IPS DF 19.7 (cell line): Measurements from ENCODE around the gene CRB3.
"Not testable (repeated sequence)": the region's sequence is repeated elsewhere in the genome, so short reads cannot be mapped to it uniquely, and the experiment has no call there.

Experiments
- DNase-seq: peaks from one replicate; pipeline ENCODE4 v3.0.0-alpha.2; 2013; ENCODE audit warnings: low read depth, low spot score

The CRB3 gene

DNA sequence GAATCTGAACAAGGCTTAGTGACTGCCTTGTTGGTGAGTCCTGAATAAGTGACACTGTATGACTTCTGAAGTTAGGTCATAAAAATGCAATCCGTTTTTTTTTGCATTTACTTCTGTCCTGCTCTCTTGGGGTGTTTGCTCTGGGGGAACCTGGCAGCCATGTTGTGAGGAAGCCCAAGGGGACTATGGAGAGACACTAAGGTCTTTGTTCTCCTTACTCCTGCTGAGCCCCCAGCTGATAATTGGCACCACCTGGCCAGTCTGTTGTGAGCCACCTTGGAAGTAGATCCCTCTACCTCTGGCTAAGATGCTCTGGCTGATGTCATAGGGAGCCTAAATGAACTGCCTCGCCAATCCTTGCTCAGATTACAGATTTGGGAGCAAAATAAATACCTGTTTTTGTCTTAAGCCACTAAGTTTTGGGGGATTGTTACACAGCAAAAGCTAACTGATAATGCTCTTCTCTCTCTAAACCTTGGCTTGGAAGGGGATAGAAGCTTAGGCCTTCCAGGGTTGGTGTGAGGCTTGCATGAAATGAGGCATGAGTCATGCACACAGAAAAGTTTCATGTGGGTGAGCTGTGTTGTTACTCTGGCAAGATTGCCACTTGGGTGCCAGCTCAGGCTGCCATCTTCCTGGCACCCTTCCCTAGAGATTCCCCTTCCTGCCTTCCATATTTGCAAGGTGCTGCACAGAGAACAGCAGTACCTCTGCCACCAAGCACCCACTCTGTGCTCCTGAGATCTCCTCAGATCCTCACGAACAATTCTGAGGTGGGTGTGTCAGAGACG lies 27.9 kb downstream of the CRB3 start:
- DNase-seq, result no peak

DNA sequence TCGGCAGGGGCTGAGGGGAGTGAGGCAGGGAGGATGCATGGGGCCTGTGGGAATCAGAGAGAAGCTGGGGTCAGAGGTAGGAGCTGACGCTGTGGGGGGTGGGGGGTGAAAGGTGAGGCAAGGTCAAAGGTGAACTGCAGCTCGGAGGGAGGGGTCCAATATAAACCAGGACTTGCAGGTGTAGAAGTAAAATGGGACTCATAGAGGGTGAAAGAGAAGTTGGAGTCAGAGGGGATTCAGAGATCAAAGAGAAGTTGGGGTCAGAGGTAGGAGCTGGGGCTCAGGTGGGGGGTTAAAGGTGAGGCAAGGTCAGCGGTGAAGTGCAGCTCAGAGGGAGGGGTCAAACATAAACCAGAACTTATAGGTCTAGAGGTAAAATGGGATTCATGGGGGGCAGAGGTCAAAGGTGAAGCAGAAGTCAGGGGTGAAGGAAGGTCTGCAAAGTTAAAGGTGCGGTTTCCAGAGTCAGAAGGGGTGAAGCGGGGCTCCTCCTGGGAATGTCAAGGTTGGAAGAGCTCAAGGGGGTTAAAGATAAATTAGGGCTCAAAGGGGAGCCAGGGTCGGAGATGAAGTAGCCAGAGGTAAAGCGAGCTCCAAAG lies 30.5 kb downstream of the CRB3 start:
- no peak for DNase-seq

DNA sequence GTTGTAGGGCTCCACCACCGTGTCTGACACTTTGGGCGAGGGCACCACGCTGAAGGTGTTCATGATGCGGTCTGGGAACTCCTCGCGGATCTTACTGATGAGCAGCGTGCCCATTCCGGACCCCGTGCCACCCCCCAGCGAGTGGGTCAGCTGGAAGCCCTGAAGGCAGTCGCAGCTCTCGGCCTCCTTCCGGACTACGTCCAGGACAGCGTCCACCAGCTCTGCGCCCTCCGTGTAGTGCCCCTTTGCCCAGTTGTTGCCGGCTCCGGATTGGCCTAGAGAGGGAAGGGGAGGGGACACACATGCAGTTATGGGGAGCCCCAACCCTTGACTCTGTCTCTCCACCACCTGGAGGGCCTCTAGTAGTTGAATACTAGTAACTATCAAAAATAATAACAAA lies 31.9 kb downstream of the CRB3 start:
- DNase-seq, result no peak

DNA sequence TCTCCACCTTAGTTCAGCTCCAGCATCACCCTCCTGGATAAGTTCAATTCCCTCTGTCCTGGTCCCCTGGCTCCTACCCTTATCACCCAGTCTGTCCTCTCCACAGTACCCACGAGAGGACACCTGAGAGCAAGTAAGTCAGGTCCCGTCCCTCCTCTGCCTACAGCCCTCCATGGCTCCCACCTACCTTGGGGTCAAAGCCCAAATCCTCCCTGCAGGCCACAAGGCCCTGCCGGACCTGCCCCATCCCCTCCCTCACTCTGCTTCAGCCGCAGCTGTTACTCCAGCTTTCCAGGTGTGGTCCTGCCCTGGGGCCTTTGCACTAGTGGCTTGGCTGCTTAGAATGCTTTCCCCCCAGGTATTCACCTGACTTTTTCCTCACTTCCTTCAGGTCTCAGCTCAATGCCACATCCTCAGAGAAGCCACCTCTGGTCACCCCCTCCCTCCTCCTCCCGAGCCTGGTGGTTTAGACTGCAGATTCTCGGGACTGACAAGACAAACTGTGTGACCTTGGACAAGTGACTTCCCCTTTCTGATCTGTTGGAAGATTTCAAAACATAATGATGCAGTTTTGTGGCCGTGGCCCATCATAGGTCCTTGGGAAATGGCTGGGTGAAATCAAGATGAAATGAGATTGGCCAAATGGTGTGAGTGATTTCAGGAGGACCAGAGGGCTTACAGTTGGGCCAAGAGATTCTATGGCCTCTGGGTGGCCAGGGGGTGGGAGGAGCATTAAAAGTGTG lies 34.4 kb downstream of the CRB3 start:
- DNase-seq, result no peak

DNA sequence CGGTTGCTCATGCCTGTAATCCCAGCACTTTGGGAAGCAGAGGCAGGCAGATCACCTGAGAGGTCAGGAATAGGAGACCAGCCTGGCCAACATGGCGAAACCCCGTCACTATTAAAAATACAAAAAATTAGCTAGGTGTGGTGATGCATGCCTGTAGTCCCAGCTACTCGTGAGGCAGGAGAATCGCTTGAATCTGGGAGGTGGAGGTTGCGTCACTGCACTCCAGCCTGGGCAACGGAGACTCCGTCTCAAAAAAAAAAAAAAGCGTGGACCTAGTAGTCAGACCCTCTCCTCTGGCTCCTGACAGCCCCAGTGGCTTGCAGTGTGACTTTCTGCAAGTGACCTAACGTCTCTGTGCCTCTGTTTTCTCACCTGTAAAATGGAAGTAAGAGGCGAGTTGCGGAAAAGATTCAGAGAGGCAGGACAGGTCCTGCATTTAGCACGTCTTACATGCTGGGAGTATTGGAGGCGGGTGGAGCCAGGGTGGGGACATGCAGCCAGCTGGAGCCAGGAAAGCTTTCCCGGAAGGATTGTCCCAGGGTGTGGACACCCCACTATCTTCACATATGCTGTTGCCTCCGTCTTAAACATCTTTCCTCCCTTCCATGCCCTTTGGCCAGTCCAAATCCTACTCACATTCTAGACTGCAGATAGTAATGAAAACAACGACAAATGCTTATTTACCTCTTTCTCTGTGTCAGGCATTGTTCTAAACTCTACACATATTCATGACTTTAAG lies 35.1 kb downstream of the CRB3 start:
- DNase-seq, result no peak

DNA sequence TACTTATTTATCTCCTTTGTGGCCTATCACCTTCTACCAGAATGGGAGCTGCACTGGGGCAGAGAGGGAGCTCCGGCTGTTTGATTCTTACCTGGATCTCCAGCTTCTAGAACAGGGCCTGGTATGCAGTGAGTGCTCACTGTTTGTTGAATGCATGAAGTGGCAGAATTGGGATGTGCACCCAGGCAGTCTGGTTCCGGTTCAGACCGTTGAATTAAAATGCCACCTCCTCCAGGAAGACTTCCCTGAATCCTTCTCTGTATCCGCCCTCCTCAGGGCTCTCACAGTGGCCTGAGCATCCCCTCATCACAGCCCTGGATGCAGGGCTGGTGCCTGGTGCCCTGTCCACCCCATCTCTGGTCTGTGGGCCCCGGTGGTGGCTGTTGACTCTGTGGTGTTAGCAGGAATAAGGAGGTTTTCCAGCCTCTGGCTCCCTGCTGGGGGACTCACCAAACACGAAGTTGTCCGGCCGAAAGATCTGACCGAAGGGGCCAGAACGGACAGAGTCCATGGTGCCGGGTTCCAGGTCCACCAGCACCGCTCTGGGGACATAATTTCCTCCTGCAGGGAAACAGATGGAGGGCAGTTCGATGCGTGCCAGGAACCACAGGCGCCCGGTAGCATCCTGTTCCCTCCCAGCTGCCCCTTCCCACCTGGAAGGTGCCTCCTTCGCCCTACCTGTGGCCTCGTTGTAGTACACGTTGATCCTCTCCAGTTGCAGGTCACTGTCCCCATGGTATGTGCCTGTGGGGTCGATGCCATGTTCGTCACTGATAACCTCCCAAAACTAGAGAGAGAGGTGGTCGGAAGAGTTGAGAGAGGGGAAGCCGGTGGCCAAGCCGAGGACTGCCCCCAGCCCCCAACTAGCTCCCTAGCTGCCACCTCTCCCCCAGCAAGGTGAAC lies 37.0 kb downstream of the CRB3 start:
- no peak for DNase-seq

DNA sequence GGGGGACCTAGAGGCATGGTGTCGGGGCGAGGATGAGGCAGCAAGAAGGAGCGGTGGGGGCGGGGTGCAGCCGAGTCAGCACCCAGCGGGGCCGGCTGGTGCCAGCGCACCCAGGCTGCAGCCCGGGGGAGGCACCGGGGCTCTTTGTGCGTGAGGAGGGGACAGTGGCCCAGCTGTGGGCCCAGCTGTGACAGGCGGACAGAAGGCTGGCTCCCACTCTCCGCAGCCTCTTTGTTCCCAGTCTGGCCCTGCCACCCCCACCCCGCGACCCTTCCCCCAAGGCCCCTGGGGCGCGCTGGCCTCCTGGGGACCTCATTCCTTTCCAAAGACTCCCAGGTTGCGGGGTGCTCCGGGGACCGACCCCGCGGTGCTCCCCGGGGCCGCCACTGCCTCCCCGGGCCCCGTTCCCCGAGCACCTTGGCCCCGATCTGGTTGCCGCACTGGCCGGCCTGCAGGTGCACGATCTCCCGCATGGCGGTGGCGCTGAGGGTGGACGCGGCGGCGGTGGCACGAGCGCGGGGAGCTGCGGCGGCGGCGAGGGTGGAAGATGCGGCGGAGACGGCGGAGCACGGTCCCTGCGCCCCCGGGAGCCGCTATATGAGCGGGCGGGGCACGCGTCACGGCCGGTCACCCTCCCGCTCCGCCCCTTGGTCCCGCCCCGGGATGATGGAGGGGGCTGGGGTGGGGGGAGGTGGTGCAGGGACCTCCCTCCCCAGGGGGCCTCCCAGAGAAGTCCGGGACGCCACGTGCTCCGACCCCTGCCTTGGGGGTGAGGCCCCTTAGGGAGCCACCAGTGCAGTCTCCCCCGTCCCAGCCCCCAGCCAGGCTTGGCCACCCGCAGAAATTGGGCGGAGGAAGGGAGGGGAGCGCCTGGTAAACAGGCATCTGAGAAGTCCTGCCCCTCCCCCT lies 37.9 kb downstream of the CRB3 start, which contains the start of gene TUBB4A:
TSS of gene TUBB4A (minus strand) at position 570 of the 909 bp plus-strand sequence. CDS start at position 473, 97 bp downstream.
- DNase-seq, result no peak

DNA sequence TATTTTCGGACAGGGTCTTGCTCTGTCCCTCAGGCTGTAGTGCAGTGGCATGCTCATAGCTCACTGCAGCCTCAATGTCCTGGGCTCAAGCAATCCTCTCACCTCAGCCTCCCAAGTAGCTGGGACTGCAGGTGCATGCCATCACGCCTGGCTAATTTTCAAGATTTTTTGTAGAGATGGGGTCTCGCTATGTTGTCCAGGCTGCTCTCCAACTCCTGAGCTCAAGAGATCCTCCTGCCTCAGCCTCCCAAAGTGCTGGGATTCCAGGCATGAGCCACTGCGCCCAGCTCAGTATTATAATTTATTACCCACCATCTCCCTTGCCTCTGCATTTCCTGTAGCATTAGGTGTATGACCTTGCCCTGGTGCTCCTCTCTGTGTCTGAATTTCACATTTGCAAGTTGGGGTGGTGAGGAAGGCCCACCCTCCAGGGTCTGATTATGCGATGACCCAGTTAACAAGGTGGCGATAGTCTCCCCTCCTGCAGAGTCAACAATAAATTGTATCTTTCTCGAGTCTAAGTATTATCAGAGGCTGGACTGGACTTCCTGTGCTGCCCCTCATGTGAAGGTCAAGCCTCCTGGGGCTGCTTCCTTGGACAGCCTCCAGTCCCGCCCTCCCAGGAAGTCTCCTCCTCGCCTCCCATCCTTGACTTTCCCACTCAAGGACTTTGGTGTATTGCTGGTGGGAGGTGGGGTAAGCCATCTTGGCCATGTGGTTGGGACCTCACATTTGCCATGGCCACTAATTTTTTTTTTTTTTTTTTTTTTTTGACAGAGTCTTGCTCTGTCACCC lies 39.5 kb downstream of the CRB3 start:
- DNase-seq, result no peak

DNA sequence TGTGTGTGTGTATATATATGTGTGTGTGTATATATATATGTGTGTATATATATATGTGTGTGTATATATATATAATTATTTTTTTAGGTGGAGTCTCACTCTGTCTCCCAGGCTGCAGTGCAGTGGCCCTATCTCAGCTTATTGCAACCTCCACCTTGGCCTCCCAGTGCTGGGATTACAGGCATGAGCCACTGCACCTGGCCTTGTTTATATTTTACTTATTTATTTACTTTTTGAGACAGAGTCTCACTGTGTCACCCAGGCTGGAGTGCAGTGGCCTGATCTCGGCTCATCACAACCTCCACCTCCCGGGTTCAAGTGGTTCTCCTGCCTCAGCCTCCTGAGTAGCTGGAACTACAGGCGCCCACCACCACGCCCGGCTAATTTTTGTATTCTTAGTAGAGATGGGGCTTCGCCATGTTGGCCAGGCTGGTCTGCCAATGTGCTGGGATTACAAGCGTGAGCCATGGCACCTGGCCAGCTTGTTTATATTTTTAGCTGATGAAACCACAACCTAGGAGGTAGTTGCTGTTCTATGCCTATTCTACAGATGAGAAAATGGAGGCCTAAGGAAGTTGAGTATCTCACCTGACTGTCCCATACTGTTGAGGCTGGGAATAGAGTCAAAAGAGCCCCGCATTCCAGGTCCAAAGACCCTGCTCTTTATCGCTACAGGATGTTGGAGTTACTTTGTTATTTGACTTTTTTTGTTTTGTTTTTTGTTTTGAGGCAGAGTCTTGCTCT lies 44.1 kb downstream of the CRB3 start:
- not testable (repeated sequence) for DNase-seq

DNA sequence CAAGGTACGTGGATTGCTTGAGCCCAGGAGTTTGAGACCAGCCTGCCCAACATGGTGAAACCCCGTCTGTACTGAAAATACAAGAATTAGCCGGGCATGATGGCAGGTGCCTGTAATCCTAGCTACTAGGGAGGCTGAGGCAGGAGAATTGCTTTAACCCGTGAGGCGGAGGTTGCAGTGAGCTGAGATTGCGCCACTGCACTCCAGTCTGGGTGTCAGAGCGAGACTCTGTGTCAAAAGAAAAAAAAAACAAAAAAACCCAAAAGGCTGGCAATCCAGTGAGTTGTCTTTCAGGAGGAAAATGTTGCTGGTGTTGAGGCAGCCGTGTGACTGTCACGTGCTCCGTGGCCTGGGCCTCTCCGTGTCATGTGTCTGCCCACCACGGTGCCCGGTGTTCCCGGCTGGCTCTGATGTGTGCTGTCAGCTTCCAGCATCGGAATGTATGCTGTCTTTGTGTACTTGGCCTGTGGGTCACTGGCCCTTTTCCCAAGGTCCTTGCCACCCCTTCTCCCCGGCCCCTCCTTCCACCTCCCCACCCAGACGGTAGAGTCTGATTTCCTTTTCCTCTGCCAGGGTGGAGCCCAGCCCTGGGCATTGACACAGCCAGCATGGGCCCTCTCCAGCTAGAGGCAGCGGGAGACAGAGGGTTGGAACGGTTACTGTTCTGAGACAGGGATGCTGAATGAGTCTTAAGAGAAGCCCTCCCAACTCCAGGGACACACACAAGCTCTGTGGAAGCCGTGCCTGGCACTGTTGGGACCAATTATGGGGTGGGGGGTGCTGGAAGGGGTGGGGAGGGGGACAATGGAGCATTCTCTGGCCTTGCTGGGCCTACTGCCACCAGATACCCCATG lies 45.3 kb downstream of the CRB3 start:
- no peak for DNase-seq

DNA sequence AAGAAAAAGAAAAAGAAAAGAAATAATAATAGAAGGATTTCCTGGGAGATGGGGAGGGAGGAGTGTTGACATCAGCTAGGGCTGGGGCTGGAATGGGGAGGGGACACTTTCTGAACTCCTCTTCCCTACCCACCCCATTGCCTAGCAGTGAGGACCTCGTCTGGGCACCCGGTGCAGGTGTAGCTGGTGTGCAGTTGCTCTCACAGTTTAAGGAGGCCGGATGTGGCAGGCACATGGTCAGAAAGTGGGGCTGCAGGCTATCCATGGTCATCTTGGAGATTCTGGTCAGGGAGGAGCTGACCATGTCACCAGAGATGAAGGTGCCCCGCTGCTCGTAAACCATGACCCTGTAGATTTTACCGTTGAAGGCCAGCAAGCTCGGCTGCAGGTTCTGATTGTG lies 46.5 kb downstream of the CRB3 start:
- no peak for DNase-seq

DNA sequence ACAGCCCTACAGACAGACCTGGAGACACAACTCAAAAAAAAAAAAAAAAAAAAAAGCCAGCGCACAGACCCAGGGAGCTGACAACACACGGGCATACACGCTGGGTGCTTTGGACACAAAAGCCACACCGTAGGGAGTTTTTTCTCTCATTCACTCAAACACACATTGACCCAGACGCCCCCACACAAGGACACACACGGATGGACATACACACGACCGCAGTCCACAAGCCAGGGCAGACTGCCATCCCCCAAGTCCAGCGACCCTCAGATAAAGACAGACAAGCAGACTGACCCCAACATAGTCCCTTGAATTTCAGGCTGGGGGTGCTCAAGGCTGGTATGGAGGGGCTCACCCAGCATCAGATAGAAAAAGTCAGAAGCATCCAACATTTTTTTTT lies 50.0 kb downstream of the CRB3 start:
- no peak for DNase-seq

DNA sequence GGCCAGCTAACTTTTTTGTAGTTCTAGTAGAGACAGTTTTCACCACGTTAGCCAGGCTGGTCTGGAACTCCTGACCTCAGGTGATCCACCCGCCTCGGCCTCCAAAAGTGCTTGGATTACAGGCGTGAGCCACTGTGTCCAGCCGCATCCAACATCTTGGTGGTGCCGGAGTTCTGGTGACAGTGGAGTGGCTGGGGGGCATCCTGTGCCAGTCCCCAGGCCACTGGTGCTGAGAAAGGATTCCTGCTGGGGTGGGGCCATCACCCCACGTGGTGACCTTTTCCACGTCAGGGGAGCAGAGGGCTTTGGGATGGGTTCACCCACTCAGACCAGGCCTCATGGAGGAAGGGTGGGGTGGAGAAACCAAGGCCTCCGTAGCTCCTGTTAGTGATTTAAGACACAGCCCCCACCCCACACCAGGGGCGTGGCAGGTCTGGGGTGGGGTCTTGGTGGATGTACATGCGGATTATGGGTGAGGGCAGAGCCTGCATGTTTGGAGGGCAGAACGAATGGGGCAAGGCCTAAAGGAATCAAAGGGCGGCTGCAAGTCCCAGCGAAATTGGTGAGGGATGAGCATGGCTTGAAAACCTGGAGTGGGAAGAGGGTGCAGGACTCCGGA lies 51.0 kb downstream of the CRB3 start:
- no peak for DNase-seq

DNA sequence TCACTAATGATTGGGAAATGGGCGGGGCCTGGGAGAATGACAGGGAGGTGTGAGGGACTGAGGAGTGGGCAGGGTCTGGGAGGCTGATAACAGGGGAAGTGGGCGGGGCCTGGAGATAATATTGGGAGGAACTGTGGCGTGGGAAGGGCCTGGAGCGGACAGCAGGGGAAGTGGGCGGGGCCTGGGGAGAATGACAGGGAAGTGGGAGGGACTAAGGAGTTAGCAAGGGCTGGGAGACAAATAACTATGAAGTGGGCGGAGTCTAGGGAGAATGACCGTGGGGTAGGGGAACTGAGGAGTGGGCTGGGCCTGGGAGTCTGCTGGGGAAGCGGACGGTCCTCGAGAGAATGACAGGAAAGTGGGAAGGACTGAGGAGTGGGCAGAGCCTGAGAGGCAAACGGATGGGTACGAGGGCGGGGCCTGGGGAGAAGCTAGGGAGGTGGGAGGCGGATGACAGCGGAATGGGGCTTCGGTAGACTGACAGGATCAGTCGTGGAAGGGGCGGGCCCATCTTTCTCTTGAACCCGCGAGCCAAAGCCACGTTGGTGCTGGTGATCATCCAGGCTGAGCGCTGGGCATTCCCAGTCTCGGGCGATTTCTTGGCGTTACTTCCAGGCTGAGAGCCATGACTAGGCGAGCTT lies 52.1 kb downstream of the CRB3 start:
- no peak for DNase-seq
